Measurements from ENCODE around the gene TMEM17.

GRCh38 chr2:62461017-62461553 lies 44.9 kb downstream of the TMEM17 start:
- TF ChIP-seq CTCF (IDR thresholded peaks at IDR 0.05) = no peak
- no peak for TF ChIP-seq GABPA (IDR thresholded peaks at IDR 0.05; ENCODE audit: low read depth)
- TF ChIP-seq FOSL2 (IDR thresholded peaks at IDR 0.05; ENCODE audit: borderline replicate concordance, low read depth) = no peak
- TF ChIP-seq EP300 (IDR thresholded peaks at IDR 0.05; ENCODE audit: borderline replicate concordance in 1 of 2, low read depth in 1 of 2, low read length in 1 of 2) = no peak
- no peak for TF ChIP-seq EZH2phosphoT487 (IDR thresholded peaks at IDR 0.05; ENCODE audit: borderline replicate concordance, low read depth)
- no peak for TF ChIP-seq TAF1 (IDR thresholded peaks at IDR 0.05; ENCODE audit: borderline replicate concordance, low read depth, low read length)
- TF ChIP-seq POLR2AphosphoS5 (IDR thresholded peaks at IDR 0.05; ENCODE audit: low read depth, low read length) = no peak
- TF ChIP-seq RAD21 (IDR thresholded peaks at IDR 0.05; ENCODE audit: low read length) = no peak

All from SK-N-SH (cell line).